ENCODE results near the gene PRADC1.
"Not testable (repeated sequence)": the region's sequence is repeated elsewhere in the genome, so short reads cannot be mapped to it uniquely, and the experiment has no call there.

Gene PRADC1

DNA sequence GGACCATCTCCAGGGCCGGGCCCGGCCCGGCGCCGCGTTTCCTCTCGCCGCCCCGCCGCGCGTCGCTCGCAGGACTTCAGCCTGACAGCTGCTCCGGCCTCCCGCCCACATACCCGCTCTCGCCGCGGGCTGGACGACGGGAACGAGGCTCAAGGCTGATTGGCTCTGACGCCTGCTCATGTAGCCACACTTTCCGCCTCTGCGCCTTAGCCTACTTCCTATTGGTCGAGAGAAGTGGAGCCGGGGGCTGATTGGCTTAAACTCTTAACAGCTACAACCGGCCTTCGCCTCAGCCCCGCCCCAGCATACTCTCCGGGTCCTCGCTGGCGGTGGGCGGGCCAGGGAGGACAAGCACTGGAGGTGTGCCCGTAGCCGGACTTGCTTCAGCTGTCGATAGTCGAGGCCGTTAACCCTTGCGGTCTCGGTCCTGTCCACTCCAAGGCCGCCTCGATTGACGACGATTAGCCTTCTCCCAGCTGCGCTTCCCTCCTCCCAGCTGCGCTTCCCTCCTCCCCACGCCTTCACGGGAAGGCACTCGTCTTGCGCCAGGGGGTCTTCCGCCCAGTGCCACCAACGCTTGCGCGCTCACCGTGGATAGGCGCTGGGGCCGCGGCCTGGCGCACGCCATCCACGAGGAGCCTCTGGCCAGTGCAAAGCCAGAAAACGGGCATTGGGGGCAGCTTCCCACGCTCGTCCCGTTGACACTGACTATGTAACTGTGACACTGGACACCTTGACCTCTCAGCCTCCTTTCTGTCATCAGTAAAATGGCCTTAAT, at the start of gene PRADC1:
TSS of gene PRADC1 (minus strand) at position 86 of the 778 bp plus-strand sequence. CDS start at position 7, 79 bp downstream.
- peak; percentile 85 to 88 for DNase-seq

DNA sequence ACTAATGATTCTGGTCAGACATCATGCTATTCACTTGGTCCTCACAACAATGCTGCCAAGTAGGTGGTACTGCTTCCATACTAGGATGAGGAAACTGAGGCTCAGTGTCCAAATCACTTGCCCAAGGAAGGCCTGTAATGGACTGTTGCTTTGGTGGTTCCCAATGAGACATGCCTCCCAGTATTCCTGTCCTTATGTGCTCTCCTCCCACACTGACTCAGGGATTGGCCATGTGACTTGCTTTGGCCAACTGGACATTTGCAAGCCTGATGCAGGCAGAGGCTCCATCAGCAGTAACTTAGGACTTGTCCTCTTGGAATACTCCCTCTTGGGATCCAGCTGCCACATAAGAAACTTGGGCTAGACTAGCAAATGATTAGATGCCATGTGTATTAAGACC, 48.2 kb upstream of the PRADC1 start:
- DNase-seq: no peak

DNA sequence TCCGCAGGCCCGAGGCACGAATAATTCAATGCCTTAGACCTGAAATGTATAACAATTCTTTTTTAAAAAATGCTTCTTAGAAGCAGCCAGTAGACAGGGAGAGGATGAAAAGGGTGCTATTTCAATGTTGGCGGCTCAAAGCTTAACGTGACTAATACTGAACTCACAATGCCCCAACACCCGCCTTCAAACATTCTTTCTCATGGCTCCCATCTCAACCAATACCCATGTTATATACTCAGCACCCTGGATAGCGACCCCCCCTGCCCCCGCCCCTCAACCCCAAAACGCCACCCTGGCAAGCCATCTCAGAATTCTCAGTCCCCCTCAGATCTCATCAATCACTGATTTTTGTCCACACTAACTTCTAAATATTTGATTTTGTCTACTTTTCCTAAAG, 46.8 kb upstream of the PRADC1 start:
- no peak for DNase-seq

DNA sequence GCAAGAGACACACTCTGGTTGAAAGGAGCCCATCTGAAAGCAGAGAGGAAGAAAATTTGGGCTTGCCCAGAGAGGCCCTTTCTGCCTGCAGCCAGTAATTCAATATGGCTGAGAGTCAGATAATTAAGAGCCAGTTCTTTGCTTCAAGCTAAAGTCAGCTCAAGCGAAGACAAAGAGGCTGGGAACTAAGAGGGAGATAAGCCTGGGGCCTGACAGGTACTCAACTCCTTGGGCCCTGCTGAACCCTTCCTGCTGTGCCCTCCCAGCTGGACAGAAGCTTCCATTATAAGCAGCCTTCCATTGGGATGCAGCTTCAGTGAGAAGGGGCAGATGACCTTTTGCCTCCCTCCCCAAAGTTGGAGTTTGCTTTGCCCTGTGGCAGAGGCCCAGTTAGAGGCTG, 39.2 kb upstream of the PRADC1 start:
- DNase-seq: no peak

DNA sequence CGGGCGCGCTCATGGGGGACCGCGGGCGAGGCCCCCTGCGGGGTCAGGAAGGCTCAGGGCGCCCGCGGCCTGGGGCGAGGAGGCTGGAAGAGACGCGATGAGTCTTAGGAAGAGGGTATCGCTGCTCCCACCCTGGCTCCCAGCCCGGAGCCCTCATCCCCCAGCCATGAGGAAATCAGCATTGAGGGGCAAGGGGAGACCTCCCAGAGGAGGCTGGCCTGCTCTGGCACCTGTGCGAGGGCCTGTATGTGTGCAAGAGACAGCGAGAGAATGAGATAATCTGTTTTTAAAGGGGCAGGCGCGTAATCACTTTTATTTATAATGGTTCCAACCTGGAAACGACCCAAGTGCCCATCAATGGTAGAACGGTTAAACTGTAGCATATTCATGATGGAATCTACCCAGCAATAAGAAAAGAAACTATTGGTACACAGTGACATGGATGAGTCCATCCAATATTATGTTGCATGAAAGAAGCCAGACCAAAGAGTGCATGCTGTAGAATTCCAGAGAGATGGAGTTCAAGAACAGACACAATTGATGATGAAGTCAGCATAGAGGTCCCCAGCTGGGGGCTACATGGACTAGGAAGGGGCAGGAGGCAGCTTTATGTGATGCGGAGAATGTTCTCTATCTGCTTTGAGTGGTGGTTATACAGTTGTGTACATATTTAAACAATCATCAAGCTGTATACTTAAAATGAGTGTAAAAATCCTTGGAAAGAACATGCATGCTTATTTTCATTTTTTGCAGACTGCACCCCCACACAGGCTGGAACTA, 36.8 kb upstream of the PRADC1 start:
- no peak for DNase-seq

DNA sequence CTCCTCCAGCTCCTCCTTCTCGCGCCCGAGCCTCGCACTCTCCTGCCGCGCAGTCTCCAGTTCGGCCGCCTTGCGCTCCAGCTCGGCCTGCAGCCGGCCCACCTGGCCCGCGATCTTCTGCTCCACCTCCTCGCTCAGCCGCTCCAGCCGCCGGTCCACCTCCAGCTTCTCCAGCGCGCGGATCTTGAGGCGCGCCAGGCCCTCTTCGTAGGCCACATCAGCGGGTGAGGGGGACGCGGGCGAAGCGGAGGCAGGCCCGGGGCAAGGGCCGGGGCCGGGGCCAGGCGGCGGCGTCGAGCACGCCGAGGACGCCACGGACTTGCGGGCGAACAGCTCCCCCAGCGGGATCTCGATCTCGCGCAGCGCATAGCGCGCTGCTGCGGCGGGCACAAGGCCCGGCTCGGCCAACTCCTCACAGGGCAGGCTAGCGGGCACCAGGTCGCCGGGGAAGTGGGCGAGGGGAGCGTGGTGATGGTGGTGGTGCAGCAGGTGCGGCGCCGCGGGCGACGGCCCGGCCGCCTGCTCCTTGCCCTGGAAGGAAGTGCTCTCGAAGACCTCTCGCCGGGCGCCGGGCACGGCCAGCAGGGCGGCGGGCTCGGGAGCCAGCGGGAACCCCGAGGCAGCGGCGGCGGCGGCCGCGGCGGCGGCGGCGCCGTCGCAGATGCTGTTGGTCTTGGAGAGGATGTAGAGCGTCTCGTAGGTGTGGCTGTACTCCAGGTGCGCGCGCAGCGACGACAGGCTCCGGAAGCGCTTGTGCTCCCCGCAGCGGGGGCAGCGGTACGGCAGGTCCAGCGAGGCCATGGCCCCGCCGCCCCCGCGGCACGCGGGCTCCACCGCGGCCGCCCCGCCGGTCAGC, 36.0 kb upstream of the PRADC1 start:
- peak; percentile 52 to 65 for DNase-seq

DNA sequence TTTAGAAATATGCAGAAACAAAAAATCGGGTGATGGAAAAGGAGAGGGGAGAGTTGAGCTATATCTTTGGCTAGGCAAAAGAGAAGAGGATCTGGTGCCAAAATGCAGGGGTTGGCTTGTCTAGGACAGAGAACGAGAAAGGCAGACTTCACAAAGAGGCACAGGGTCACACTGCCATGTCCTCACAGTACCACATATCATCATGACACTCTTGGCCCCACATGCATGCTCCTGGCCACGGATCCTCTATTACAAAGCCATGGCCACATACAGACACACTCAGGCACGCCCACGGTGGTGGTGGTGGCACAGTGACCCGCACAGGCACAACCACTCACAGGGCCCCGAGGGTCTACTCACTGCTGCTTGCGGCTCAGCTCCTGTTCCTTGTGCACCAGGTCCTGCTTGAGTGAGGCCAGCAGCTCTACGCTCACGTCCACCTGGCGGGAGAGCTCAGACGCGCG, 35.4 kb upstream of the PRADC1 start:
- no peak for DNase-seq

DNA sequence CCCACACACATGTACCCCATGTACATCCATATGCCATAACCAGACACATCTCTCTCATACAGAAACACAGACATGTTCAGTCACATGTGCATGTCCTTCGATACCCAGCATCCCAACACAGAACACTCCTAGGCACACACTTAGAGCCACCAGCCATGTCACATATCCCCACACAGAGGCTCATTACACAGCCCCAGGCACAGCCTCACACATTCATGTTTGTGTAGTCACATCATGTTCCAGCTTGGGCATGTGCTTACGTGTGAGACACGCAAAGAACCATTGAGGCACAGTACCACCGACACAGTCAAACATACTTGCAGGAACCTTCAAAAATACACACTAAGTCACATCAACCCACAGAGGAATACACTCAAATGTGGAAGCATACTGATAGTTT, 34.0 kb upstream of the PRADC1 start:
- DNase-seq: no peak

DNA sequence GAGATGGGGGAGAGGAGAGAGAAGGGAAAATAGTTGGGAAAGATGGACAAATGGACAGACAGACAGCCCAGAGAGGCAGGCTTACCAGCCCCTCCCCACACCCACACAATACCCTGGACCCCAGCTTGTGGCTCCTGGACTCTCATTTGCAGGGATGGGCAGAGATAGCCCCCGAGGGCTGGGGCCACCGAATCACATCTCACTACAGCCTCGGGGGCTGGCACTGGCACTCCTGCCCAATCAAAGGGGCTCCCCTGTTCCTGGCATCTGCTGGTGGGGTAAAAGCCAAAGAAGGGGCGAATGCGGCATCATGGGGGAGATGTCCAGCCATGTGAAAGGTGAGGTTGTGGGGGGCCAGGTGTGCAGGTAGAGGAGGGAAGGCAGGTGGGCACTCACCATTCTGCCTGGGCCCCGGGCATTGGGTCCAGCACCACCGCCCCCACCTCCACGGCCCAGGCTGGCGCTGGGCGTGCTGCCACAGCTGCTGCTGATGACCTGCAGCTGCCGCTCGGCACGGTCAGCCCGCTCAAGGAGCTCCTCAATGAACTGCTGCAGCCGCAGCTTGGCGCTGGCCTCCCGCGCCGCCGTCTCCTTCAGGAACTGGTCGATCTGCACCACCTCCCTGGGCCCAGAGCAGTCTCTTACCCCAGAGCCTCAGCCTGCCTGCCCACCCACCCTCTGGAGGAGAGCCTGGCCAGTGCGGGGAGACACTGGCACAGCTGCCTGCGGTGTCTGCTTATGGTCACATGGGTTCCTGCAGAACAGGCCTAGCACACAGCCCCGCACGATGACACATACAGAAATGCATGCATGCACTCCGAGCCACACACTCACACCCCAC, 33.2 kb upstream of the PRADC1 start:
- no peak for DNase-seq

DNA sequence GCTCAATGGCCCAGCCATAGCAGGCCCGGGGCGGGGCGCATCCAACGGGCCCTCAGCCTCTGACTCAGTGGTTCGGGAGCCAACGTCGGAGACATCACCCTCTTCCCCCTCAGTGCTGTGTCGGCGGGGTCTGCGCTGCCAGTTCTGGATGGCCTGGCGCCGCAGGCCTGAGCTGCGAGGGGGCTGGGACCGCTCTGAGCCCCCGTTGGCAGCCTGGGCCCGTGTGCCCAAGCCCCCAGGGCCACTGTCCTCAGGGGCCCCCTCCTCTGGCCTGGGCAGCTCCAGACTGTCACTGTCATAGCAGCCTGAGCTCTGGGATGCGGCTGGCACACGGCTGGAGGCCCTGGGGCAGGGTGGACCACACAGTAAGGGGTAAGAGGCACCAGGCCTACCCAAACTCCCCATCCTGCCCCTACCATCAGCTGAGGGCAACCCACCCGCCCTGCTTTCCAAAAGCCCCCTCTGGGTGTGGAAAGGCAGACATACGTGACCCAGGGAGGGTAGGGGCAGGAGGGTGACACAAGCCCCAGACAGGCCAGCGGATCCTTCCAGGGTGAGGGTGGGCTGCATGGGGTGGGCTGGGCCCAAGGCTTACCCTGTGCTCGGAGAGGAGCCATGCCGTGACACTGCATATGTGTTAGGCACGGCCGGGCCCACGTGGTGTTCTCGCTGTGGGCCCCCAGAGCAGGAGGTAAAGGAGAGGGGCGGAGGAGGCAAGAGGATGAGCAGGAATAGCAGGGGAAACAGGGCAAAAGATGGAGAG, 32.4 kb upstream of the PRADC1 start:
- DNase-seq: no peak

DNA sequence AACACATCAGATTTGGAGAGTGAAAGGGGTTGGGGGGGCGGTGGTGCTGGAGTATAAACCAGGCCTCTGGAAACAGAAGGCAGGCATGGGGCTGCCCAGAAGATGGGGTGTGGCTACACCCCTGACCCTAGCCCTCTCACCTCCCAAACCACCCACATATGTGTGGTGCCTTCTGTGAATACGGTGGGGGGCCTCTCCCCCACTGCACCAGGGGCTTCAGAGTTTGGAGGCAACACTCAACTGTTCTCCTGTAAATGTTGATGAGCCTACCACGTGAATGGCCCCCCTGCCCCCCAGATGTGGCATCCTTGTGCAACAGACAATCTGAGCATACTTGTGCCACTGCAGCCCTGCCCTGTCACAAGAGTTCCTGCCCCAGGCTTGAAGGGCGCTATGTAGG, 31.7 kb upstream of the PRADC1 start:
- no peak for DNase-seq

DNA sequence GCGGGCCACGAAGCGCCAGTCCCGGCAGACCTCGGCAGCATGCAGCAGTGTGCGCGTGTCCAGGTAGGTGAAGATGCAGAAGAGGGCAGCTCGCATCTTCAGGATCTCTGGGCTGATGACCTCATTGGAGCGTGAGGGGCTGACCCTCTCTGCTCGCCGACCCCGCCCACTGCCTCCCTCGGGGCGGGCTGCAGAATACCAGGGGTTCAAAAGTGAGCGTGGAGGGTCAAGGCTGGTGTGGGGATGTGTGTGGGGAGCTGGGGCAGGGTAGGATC, 31.2 kb upstream of the PRADC1 start:
- no peak for DNase-seq

DNA sequence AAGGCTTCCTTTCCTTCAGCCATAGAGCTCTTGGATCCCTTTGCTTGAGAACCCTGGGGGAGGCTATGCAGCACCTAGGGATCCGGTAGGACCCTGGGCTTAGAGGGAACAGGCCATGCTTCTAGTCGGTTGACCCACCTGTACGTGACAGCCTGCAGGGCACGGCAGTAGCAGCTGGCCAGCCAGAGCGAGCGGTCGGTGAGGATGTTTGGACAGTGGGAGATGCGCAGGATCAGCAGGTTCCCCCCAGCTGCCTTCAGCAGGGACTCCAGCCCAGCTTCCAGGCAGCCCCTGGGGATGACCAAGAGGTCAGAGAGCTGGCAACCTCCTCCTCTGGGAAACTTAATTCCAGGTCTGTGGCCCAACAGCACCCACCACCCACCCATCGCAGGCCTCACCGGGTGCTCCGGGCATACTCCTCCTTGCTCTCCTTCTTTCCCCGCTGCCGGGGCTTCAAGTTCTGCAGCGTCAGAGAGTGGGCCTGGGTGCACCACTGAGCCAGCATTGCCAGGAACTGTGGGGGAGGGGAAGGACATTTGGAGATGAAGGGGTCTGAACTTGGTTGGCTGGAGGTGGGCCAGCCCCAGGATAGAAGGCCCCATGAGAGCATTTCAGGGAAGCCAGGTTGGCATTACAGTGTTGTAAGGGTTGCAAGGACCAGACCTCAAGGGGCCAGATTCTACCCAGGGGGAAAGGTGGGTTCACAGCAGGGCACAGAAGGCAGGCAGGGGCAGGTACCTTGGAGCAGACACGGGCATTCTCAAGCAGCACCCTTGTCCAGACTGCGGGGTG, 30.7 kb upstream of the PRADC1 start:
- DNase-seq: no peak

DNA sequence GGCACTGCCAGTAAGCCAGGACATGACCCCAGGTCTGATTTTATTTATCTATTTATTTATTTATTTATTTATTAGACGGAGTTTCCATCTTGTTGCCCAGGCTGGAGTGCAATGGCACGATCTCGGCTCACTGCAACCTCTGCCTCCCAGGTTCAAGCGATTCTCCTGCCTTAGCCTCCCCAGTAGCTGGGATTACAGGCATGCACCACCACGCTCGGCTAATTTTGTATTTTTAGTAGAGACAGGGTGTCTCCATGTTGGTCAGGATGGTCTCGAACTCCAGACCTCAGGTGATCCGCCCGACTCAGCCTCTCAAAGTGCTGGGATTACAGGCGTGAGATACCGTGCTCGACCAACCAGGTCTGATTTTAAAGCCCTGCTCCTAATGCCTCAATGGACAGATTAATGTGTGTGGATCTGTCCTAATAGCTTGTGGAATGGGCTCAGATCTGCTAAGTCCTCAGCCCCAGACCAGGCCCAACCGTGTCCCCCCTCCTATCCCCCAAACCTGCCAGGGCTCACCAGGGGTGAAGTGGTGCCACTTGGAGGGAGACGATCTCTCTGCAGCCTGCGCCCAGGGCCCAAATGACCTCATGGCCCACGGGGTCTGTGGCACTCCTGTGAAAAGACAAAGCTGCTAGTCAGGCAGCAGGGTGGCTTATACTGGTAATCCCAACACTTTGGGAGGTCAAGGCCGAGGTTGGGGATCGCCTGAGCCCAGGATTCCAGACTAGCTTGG, 29.8 kb upstream of the PRADC1 start:
- not testable (repeated sequence) for DNase-seq

DNA sequence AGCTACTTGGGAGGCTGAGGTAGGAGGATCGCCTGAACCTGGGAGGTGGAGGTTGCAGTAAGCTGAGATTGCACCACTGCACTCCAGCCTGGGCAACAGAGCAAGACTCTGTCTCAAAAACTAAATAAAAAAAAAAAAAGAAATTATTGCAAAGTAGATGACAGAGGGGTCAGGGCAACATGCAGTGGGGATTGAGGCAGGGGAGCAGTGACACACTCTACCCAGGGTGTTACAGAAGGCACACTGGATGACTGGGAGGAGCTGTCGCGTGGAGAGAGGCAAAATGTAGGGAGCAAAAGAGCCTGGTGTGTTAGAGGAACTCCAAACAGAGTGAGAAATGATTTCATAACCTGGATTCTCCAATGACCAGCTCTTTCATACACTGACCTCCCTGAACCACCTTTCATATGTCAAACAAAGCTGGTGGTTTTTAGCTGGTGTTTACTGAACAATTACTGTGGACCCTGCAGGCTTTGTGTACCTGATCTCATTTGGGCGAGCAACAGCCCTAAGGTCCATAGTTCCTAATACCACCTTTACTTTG, 29.1 kb upstream of the PRADC1 start:
- DNase-seq: no peak

DNA sequence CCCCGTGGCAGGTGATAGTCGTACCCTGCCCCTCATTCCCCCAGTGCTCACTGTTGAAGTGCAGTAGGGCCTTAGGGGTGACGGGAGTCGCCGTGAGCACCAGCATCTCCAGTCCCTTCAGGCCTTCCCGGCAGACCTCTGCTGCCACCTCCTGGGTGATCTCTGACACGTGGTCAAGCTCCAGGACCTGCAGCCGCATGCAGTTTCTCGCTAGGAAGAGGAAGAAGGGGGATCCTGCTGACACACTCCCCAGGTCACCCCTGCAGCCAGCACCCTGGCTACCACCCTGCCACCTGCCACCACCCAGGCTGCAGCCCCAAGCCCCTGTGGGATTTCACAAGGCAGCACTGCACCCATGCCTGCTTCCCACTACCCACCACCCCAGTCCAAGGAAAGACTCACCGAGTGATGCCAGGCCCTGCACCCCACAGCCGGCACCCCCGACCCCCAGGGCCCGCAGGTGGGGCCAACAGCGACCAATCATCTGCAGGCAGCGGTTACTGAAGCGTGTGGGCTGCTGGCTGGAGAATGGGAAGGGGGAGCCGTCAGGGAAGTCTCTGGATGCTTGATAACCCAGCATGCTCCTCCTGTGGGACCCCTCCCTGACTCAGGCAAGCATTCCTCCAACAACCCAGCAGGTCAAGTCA, 27.4 kb upstream of the PRADC1 start:
- no peak for DNase-seq

DNA sequence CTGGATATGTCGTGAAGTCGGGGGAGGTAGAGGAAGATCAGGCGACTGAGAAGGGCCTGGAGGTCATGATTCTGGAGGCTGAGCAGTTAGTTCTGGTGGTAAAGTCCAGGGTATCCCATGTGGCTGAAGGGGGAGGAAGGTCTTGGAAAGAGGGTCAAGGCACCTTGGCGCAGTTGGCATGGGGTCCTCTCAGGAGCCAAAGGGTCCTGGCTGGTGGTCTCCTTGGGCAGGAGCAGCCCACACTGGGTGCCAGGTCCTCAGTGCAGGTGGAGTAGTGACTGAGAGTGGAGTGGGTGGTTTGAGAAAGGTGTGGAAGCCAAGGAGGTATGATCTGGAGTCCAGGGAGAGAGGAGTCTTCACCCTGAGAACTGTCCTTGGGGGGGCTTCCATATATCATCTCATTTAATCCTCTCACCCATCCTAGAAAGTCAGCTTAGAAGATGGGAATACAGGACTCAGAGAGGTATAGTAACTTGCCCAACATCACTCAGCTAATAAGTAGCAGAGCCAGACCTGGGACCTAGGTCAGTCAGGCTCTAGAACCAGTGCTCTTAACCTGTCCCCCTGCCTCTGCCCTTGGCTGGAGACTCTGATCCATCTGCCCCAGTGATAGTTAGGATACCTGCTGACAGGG, 26.8 kb upstream of the PRADC1 start:
- DNase-seq: no peak

DNA sequence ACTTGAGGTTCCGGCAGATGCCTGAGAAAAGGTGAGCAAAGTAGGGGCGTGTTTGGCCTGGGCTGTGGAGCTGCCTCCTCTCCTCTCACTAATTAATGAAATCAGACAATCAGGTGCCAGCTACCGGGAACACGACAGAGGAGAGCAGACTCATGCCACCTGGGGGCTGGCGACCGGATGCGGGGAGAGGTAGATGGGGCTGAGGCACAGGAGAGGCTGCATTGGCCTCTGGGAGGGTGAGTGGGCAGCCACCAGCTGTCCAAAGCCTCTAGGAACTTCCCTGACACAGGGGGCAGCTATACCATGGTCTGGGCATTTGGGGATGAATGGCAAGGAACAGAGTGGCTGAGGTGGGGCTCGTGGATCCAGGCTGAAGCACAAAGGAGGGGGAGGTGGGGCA, 26.2 kb upstream of the PRADC1 start:
- DNase-seq: no peak

DNA sequence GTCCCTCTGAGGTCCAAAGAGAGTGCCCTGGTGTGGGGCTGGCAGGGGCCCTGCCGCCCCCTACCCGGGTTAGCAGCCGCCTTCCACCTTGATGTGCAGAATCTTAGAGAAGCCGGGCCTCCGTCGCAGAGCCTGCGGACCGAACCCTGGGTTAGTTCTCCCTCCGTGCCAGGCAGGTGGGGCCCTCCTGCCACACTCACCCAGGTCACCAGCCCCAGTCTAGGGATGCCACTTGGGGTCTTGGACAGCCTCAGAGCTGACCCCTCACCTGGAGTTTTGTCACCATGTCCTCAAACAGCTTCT, 25.8 kb upstream of the PRADC1 start:
- no peak for DNase-seq

Measured in stimulated activated CD4-positive, alpha-beta T cell treated with anti-CD3 and anti-CD28 coated beads, Interleukin-2, amount 100 ng/mL, for 48 hours (primary cell).